Subcutaneous adipose tissue (tissue), 4 donors: Measurements from ENCODE around the gene SEPHS2. TPM values are rescaled to one million over a fixed set of nuclear protein-coding genes. Genes with fewer than 3 reads are reported as not detected.

Experiments used
- CTCF ChIP-seq: fragments of 450-650 bp; IDR thresholded peaks from one replicate; pipeline ENCODE4 v1.5.1; 2016; ENCODE audit warnings: low read depth, mild to moderate bottlenecking, control low read depth, antibody characterized with exemption, moderate library complexity
- total RNA-seq, 4 donors: library from RNA; depleted of rRNA; stranded (reverse); fragments of >200 nt; gene quantifications; one replicate each; pipeline ENCODE4 v1.1.0, GENCODE V29; 2016

Gene SEPHS2
- total RNA-seq, 4 donors from 2014 or later: 27.7 to 42.3 (median 29.4) TPM

GRCh38 chr16:30459456-30459855 is 13.8 kb upstream of the SEPHS2 start:
- TF ChIP-seq CTCF: no peak

- TF ChIP-seq CTCF: no peak
Observed at GRCh38 chr16:30458561-30459394, 13.1 kb upstream of the SEPHS2 start.

GRCh38 chr16:30457743-30458560 is 12.3 kb upstream of the SEPHS2 start:
- no peak for TF ChIP-seq CTCF

GRCh38 chr16:30457256-30457655 is 11.6 kb upstream of the SEPHS2 start:
- no peak for TF ChIP-seq CTCF

GRCh38 chr16:30456302-30456701 is 10.6 kb upstream of the SEPHS2 start:
- TF ChIP-seq CTCF: no peak

GRCh38 chr16:30449116-30449435 is 3.4 kb upstream of the SEPHS2 start:
- no peak for TF ChIP-seq CTCF

GRCh38 chr16:30447512-30448226 is 2.0 kb upstream of the SEPHS2 start:
- no peak for TF ChIP-seq CTCF
